NCI-H524 treated with DMSO at 0.1 percent for 48 hours (cell line): ENCODE data around the gene NR6A1.
A peak's percentile ranks its signal among the peaks of the same experiment; 100 is the strongest.

Experiments
- DNase-seq: peaks from one replicate; lab custom pipeline; 2025; lab: John Stamatoyannopoulos, UW

NR6A1 gene

GRCh38 chr9:124724415-124725067 lies 46.6 kb downstream of the NR6A1 start:
- DNase-seq = no peak

- peak; percentile 80 for DNase-seq
Measured at GRCh38 chr9:124723352-124723751, 47.8 kb downstream of the NR6A1 start.

GRCh38 chr9:124721109-124721906 lies 49.8 kb downstream of the NR6A1 start:
- DNase-seq = no peak

GRCh38 chr9:124720429-124721108 lies 50.5 kb downstream of the NR6A1 start:
- no peak for DNase-seq

- no peak for DNase-seq
Measured at GRCh38 chr9:124718928-124719327, 52.2 kb downstream of the NR6A1 start.

GRCh38 chr9:124717597-124717996 lies 53.5 kb downstream of the NR6A1 start:
- DNase-seq = no peak

GRCh38 chr9:124716808-124717207 lies 54.3 kb downstream of the NR6A1 start:
- no peak for DNase-seq

GRCh38 chr9:124710766-124711165 lies 60.3 kb downstream of the NR6A1 start:
- DNase-seq = no peak

GRCh38 chr9:124709292-124709690 lies 61.8 kb downstream of the NR6A1 start:
- DNase-seq = no peak

- no peak for DNase-seq
Measured at GRCh38 chr9:124708633-124709291, 62.3 kb downstream of the NR6A1 start.

GRCh38 chr9:124708074-124708473 lies 63.0 kb downstream of the NR6A1 start:
- DNase-seq = no peak

- no peak for DNase-seq
Measured at GRCh38 chr9:124707666-124708065, 63.4 kb downstream of the NR6A1 start.

- no peak for DNase-seq
Measured at GRCh38 chr9:124706685-124707084, 64.4 kb downstream of the NR6A1 start.

- DNase-seq = no peak
Measured at GRCh38 chr9:124699575-124699974, 71.5 kb downstream of the NR6A1 start.

- no peak for DNase-seq
Measured at GRCh38 chr9:124698265-124698664, 72.8 kb downstream of the NR6A1 start.

- DNase-seq = no peak
Measured at GRCh38 chr9:124697326-124698200, 73.5 kb downstream of the NR6A1 start.

- DNase-seq = no peak
Measured at GRCh38 chr9:124696101-124696500, 75.0 kb downstream of the NR6A1 start.

- no peak for DNase-seq
Measured at GRCh38 chr9:124695280-124695890, 75.7 kb downstream of the NR6A1 start.

- no peak for DNase-seq
Measured at GRCh38 chr9:124694414-124695279, 76.5 kb downstream of the NR6A1 start.

- no peak for DNase-seq
Measured at GRCh38 chr9:124693403-124693802, 77.7 kb downstream of the NR6A1 start.
